ENCODE data around the gene P2RY6.

Gene P2RY6

DNA sequence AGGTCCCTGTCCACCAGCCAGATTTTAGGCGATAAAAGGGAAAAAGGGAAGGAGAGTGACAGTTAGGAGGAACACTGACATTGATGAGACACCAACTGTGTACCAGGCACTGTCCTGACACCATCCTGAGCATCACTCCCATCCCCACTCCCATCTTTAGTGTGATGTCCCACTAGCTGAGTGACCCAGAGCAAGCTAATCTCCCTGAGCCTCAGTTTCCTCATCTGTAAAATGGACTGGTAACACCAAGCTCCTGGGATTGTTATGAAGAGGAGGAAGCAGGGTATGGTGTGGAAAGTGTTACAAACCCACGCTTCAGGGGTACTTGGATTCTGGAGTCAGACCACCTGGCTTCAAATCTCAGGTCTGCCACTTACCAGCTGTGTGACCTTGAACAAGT is 8.5 kb upstream of the P2RY6 start:
- Histone ChIP-seq H3K36me3 (ENCODE audit: control insufficient read depth in 2 of 2, insufficient read depth in 2 of 2, low read length in 2 of 2) (no peaks in the 10 kb centered on the region), H3K4me1 (ENCODE audit: control insufficient read depth, insufficient read depth, low read length) (peaks cover 4% of the 10 kb centered on the region), H3K9me3 (ENCODE audit: control insufficient read depth in 2 of 2, low read length in 2 of 2) (no peaks in the 10 kb centered on the region), H3K27me3 (ENCODE audit: control insufficient read depth in 1 of 2, insufficient read depth in 2 of 2, low read length in 2 of 2) (peaks cover 15 to 17% of the 10 kb centered on the region in 2 donors), H3K4me3 (ENCODE audit: low read length in 2 of 2) (no peak overlapping the region), H3K9ac (ENCODE audit: low read length in 2 of 2) (no peak overlapping the region), H3K27ac (ENCODE audit: low read length) (no peak overlapping the region)

- H3K4me1 ChIP-seq (ENCODE audit: control insufficient read depth, insufficient read depth, low read length), result peaks cover 4% of the 10 kb centered on the region
- H3K4me3 ChIP-seq (ENCODE audit: low read length in 2 of 2), result no peak overlapping the region
- H3K27ac ChIP-seq (ENCODE audit: low read length), result no peak overlapping the region
- H3K9me3 ChIP-seq (ENCODE audit: control insufficient read depth in 2 of 2, low read length in 2 of 2), result no peaks in the 10 kb centered on the region
- H3K36me3 ChIP-seq (ENCODE audit: control insufficient read depth in 2 of 2, insufficient read depth in 2 of 2, low read length in 2 of 2), result no peaks in the 10 kb centered on the region
- no peak overlapping the region for H3K9ac ChIP-seq (ENCODE audit: low read length in 2 of 2)
- H3K27me3 ChIP-seq (ENCODE audit: control insufficient read depth in 1 of 2, insufficient read depth in 2 of 2, low read length in 2 of 2), result peaks cover 15 to 17% of the 10 kb centered on the region in 2 donors
Measured at GRCh38 chr11:73265278-73265810, 6.8 kb upstream of the P2RY6 start.

DNA sequence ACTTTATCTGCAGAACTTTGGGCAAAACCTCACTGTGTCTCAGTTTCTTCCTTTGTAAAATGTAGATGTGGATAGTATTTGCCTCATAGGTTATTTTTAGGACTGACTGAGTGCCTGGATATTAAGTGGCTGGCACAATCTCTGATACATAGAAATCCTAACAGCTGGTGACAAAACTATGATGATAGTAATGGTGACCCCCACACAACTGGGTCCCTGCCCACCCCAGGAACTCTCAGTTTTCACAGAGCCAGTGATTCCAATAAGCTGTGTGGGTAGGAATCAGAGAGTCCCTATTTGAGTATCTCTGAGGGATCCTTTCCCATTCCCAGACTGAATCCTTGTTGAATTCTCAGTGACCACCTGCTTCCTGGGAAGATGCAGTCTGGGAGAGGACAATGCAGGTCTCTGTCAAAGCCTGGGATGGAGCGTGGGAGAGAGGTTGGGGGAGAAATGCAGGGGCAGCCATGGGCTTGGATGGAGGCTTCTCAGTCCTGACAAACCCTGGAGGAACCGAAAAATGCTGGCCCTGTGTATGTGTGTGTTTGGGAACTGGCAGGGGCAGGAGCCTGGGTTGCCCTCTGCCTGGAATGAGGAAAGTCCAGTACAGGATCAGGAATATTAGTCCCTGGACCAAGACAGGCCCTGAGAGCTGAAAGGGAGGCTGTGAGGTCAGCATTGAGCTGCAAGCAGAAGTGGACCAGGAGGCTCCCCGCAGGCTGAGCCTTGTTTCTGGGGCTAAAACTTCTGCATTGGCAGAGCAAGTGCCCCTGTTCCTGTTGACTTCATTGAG is 6.1 kb upstream of the P2RY6 start:
- H3K27ac ChIP-seq (ENCODE audit: low read length), result no peak overlapping the region
- H3K4me3 ChIP-seq (ENCODE audit: low read length in 2 of 2), result no peak overlapping the region
- H3K4me1 ChIP-seq (ENCODE audit: control insufficient read depth, insufficient read depth, low read length), result peaks cover 4% of the 10 kb centered on the region
- H3K9me3 ChIP-seq (ENCODE audit: control insufficient read depth in 2 of 2, low read length in 2 of 2), result no peaks in the 10 kb centered on the region
- H3K36me3 ChIP-seq (ENCODE audit: control insufficient read depth in 2 of 2, insufficient read depth in 2 of 2, low read length in 2 of 2), result no peaks in the 10 kb centered on the region
- peaks cover 15 to 17% of the 10 kb centered on the region in 2 donors for H3K27me3 ChIP-seq (ENCODE audit: control insufficient read depth in 1 of 2, insufficient read depth in 2 of 2, low read length in 2 of 2)
- no peak overlapping the region for H3K9ac ChIP-seq (ENCODE audit: low read length in 2 of 2)

GRCh38 chr11:73266646-73267020 is 5.5 kb upstream of the P2RY6 start:
- Histone ChIP-seq H3K36me3 (ENCODE audit: control insufficient read depth in 2 of 2, insufficient read depth in 2 of 2, low read length in 2 of 2) (no peaks in the 10 kb centered on the region), H3K9ac (ENCODE audit: low read length in 2 of 2) (no peak overlapping the region), H3K27ac (ENCODE audit: low read length) (no peak overlapping the region), H3K9me3 (ENCODE audit: control insufficient read depth in 2 of 2, low read length in 2 of 2) (no peaks in the 10 kb centered on the region), H3K4me1 (ENCODE audit: control insufficient read depth, insufficient read depth, low read length) (peaks cover 4% of the 10 kb centered on the region), H3K27me3 (ENCODE audit: control insufficient read depth in 1 of 2, insufficient read depth in 2 of 2, low read length in 2 of 2) (peaks cover 15 to 17% of the 10 kb centered on the region in 2 donors), H3K4me3 (ENCODE audit: low read length in 2 of 2) (no peak overlapping the region)

DNA sequence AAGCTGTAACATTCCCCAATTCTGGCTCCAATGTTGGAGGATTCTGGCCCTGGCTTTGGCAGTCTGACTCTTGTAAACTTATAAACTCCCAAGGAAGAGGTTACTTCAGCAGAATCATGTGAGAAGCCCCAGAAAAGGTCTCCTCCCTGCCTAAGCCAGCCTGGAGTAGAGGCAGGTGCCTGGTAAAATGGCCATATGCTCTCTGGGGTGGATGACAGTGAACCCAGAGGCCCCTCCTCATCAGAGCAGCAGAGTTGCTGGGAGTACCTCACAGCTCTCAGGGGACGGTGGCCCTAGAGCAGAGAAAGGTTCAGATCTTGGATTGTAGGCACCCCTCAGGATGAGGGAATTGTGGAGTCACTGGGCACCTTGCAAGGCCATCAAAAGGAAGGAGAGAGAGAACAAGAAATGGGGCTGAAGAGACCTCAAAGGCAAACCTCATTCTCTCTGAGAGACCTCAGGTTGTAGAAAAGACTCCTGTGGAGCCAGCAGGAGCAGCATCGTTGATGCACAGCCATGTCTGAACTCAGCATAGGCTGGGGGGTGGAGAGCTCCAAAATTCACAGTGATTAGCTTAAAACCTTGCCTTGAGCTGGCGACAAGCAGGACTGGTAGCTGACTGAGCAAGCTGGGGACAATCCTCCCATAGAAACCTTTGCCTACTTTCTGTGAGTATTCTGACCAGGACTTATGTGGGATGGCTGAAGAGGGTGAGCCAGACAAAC is 4.9 kb upstream of the P2RY6 start:
- Histone ChIP-seq H3K9me3 (ENCODE audit: control insufficient read depth in 2 of 2, low read length in 2 of 2) (no peaks in the 10 kb centered on the region), H3K4me3 (ENCODE audit: low read length in 2 of 2) (no peak overlapping the region), H3K36me3 (ENCODE audit: control insufficient read depth in 2 of 2, insufficient read depth in 2 of 2, low read length in 2 of 2) (no peaks in the 10 kb centered on the region), H3K9ac (ENCODE audit: low read length in 2 of 2) (no peak overlapping the region), H3K27me3 (ENCODE audit: control insufficient read depth in 1 of 2, insufficient read depth in 2 of 2, low read length in 2 of 2) (peaks cover 15 to 17% of the 10 kb centered on the region in 2 donors), H3K27ac (ENCODE audit: low read length) (no peak overlapping the region), H3K4me1 (ENCODE audit: control insufficient read depth, insufficient read depth, low read length) (peaks cover 4% of the 10 kb centered on the region)

DNA sequence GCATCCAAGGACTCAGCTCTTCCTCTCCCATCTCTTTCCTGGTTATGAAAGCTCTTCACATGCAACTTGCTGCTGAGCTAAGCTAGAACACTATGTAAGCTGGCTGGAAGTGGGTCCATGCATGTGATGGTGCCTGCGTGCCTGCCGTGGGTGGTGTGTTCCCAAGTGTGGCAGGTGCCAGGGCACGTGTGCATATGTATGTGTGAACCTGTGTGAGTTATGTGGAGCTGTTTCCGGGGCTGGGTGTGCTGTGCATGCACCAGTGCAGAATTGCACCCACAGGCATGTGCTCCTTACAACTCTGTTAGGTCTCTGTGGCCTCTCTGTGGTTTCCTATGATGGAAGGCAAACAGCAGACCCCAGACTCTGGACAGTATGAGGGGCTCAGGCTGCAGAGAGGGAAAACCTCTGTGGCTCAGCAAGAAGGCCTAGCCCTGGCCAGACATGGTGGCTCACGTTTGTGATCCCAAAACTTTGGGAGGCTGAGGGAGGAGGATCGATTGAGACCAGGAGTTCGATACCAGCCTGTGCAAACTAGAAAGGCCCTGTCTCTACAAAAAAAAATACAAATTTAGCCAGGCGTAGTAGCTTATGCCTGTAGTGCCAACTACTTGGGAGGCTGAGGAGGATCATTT is 4.1 kb upstream of the P2RY6 start:
- no peak overlapping the region for H3K9ac ChIP-seq (ENCODE audit: low read length in 2 of 2)
- H3K9me3 ChIP-seq (ENCODE audit: control insufficient read depth in 2 of 2, low read length in 2 of 2), result no peaks in the 10 kb centered on the region
- H3K27me3 ChIP-seq (ENCODE audit: control insufficient read depth in 1 of 2, insufficient read depth in 2 of 2, low read length in 2 of 2), result peaks cover 15 to 17% of the 10 kb centered on the region in 2 donors
- no peak overlapping the region for H3K4me3 ChIP-seq (ENCODE audit: low read length in 2 of 2)
- H3K36me3 ChIP-seq (ENCODE audit: control insufficient read depth in 2 of 2, insufficient read depth in 2 of 2, low read length in 2 of 2), result no peaks in the 10 kb centered on the region
- no peak overlapping the region for H3K27ac ChIP-seq (ENCODE audit: low read length)
- H3K4me1 ChIP-seq (ENCODE audit: control insufficient read depth, insufficient read depth, low read length), result peaks cover 4% of the 10 kb centered on the region

DNA sequence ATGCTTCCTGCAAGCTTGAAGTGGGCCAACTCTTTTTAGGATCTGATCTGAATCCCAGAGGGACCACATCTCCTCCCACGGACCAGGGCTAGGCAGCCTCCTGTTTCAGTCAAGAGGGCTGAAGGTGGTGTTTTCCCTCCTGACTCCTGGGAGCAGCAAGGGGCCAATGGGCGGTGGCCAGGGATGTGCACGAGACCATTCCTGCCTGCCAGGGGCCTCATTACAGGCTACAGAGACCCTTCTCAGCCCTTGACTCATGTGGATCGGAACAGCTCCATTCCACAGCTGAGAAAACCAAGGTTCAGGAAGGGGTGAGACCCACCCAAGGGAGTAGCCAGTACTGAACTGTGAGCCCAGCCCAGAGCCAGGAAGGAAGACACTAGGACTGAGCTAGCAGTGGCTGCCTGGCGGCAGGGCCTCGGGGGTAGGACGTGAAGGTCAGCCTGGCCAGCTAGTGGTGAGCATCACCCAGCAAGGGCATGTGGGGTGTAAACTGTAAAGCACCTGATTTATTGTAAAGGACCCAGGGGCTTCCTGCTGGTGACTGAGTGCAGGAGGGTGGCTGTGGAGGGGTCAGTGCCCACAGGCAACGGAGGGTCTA is 3.4 kb upstream of the P2RY6 start:
- H3K27ac ChIP-seq (ENCODE audit: low read length), result no peak overlapping the region
- no peak overlapping the region for H3K9ac ChIP-seq (ENCODE audit: low read length in 2 of 2)
- H3K27me3 ChIP-seq (ENCODE audit: control insufficient read depth in 1 of 2, insufficient read depth in 2 of 2, low read length in 2 of 2), result peaks cover 12 to 14% of the 10 kb centered on the region in 2 donors
- H3K9me3 ChIP-seq (ENCODE audit: control insufficient read depth in 2 of 2, low read length in 2 of 2), result no peaks in the 10 kb centered on the region
- peaks cover 4% of the 10 kb centered on the region for H3K4me1 ChIP-seq (ENCODE audit: control insufficient read depth, insufficient read depth, low read length)
- H3K36me3 ChIP-seq (ENCODE audit: control insufficient read depth in 2 of 2, insufficient read depth in 2 of 2, low read length in 2 of 2), result no peaks in the 10 kb centered on the region
- no peak overlapping the region for H3K4me3 ChIP-seq (ENCODE audit: low read length in 2 of 2)

DNA sequence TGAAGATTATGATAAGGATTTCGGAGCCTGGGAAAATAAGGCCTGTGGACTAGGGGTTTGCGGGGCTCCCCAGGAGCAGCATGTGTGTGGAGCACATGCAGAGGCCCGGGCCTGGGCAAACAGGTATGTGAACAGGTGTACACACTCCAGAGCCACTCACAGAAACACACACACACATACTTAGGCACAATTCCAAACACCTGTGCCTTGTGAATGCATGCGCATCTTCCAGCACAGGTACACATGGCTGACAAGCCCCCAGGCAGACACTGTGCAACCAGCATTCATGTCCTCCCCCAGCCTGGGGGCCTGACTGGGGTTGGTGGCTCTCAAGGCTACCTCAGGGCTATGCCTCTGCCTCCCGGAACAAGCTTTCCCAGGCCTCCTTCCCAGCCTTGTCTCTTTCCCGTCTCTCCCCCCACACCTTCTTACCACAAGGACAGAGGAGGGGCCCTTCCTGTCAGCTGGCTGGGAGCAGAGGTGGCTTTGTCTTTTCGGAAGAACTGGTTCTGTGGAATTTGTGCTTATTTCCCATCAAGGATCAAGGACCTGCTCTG is 2.6 kb upstream of the P2RY6 start:
- H3K27ac ChIP-seq (ENCODE audit: low read length), result no peak overlapping the region
- peaks cover under 1% of the 10 kb centered on the region for H3K4me1 ChIP-seq (ENCODE audit: control insufficient read depth, insufficient read depth, low read length)
- no peak overlapping the region for H3K4me3 ChIP-seq (ENCODE audit: low read length in 2 of 2)
- no peak overlapping the region for H3K9ac ChIP-seq (ENCODE audit: low read length in 2 of 2)
- peaks cover 7% of the 10 kb centered on the region in 2 donors for H3K27me3 ChIP-seq (ENCODE audit: control insufficient read depth in 1 of 2, insufficient read depth in 2 of 2, low read length in 2 of 2)
- H3K36me3 ChIP-seq (ENCODE audit: control insufficient read depth in 2 of 2, insufficient read depth in 2 of 2, low read length in 2 of 2), result no peaks in the 10 kb centered on the region
- no peaks in the 10 kb centered on the region for H3K9me3 ChIP-seq (ENCODE audit: control insufficient read depth in 2 of 2, low read length in 2 of 2)

- Histone ChIP-seq H3K9me3 (ENCODE audit: control insufficient read depth in 2 of 2, low read length in 2 of 2) (no peaks in the 10 kb centered on the region), H3K36me3 (ENCODE audit: control insufficient read depth in 2 of 2, insufficient read depth in 2 of 2, low read length in 2 of 2) (no peaks in the 10 kb centered on the region), H3K27ac (ENCODE audit: low read length) (no peak overlapping the region), H3K4me1 (ENCODE audit: control insufficient read depth, insufficient read depth, low read length) (no peaks in the 10 kb centered on the region), H3K27me3 (ENCODE audit: control insufficient read depth in 1 of 2, insufficient read depth in 2 of 2, low read length in 2 of 2) (peaks cover 2 to 3% of the 10 kb centered on the region in 2 donors), H3K9ac (ENCODE audit: low read length in 2 of 2) (no peak overlapping the region), H3K4me3 (ENCODE audit: low read length in 2 of 2) (no peak overlapping the region)
Measured at GRCh38 chr11:73270016-73270854, 1.9 kb upstream of the P2RY6 start.

Data from stomach smooth muscle (tissue), 2 donors.